ENCODE measurements around the gene GARIN5A. TPM values are rescaled to one million over a fixed set of nuclear protein-coding genes. Genes with fewer than 3 reads are reported as not detected.

The GARIN5A gene
- total RNA-seq, 2 experiments from 2014 or later = 0.34 to 0.69 TPM

DNA sequence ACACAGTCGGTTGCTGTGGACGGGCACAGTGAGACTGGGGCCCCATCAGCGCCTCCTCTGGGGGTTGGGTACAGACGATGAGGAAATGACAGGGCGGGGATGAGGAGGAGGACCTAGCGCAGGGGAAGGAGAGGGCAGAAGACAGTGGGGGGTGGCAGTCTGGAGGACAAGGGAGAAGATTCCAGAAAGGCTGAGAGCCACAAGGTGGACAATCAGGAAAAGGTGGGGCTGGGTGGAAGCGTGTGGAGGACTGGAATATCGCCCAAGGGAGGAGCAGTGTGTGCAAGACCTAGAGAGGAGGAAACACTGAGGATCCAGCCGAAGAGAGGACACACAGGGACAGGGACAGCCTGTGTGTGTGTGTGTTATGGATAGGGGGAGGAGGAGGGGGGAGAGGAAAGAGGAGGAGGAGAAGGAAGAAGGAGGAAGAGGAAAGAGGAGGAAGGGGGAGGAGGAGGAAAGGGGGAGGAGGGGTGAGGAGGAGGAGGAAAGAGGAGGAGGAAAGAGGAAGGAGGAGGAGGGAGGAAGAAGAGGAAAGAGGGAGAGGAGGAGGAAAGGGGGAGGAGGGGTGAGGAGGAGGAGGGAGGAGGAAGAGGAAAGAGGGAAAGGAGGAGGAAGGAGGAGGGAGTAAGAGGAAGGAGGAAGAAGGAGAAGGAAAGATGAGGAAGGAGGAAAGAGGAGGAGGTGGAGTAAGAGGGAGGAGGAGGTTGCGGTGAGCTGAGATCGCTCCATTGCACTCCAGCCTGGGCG is 15.8 kb upstream of the GARIN5A start:
- POLR2A ChIA-PET = no interaction called here
- CTCF ChIA-PET = no interaction called here

DNA sequence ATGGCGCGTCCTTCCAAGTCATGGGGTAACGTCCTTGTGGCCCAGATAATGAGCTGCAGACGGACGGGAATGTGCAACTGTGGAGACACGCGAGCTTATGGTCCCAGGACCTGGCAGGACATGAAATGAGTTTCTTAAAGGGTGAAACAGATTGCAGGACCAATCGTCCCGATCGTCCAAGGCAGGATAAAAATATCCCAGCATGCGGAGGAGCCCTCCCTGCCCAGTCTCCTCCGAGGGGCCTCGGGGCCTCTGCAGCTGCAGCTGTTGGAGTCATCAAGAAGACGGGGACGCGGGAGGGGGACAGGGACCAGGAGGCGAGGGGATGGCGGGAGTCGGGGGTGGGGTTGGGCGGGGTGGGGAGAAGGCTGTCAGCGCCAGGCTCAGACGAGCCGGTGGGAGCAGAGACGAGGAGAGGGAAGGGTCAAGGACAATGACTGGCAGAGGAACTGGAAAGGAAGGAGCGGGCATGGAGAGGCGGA is 14.4 kb upstream of the GARIN5A start:
- CTCF ChIA-PET = no interaction called here
- POLR2A ChIA-PET = no interaction called here

DNA sequence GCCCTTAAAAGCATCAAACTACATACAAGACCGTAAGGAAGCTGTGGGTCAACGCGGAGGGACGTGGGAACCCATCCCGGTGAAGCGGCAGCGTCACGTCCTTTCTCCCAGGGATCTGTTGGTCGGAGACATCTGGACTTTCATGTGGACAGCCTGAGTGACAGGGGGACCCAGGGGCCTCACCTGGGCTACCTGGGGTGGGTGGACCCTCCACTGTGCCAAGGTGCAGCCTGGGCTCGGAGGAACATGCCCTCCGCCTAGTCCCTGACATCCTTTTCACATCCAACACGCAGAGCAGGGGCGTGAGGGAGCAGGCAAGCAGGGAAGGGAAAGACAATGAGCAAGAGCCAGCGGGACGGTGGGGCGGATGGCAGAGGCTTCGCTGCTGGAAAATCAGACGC is 13.8 kb upstream of the GARIN5A start:
- CTCF ChIA-PET = no interaction called here
- POLR2A ChIA-PET = no interaction called here

DNA sequence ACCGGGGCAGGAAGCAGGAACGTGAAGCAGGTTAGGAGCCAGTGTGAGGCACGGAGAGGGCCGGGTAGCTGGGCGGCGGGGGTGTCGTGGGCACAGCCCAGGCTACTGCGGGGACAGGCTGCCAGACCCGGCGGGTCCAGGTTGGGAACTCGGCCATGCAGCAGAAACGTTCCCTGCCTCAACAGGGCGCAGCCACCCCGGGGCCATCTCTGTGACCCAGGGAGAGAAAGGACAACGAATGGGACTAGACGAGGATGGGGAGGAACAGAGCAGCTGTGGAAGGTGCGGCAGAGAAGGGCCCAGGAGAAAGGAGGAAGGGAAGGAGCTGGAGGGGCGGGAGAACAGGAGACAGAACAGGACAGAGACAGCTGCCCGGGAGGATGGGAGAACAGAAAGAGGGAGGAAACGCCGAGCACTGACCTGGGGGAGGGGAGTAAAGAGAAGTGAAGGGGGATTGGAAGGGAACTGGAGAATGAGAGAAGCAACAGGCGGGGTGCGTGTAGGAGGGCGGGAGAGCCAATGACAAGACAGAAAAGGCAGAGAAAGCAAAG is 12.9 kb upstream of the GARIN5A start:
- CTCF ChIA-PET = no interaction called here
- POLR2A ChIA-PET = interaction anchor here (0.6 kb wide), 1 partner anchor 13 kb away, joined by 3 read pairs; the partner anchor contains the start of gene EMC10

- ChIA-PET POLR2A (no interaction called here), CTCF (no interaction called here)
These were observed 11.9 kb upstream of the GARIN5A start for GRCh38 chr19:50488389-50489194.

DNA sequence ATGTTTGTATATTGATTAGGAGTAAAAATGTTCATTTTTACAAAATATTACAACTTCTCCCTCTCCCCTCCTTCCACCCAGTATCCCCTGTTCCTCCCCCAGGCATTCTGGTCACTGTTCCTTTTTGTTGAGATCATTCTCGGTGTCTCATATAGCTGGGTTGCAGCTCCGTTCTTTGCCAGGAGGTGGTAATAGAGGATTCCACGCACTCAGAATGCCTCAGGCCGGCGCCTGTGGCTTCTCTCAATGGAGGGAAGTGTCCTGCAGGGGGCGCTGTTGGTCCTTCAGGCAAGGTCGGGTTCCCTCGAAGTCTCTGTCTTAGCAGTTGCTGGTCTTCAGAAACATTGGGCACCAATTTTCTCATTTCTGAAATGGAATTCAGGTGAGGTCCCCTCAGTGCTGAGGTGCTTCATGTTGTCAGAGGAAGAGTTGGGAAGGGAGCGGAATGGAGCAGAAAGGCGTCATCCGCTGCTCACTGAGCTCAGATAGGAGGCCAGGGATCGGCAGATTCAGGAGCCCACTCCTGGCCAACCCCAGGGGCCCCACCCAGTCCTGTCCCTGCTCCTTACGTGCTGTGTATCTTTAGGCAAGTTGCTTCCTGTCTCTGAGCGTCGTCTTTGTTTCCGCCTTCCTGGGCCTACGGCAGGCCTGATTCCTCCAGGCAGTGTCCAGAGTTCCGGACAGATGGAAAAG is 10.3 kb upstream of the GARIN5A start:
- POLR2A ChIA-PET = no interaction called here
- CTCF ChIA-PET = interaction anchor here (0.6 to 0.9 kb wide), 4 partner anchors 129 to 1929 kb away, joined by 3 to 5 read pairs (median 4); no protein-coding TSS in a partner anchor

GRCh38 chr19:50485284-50485955 is 8.8 kb upstream of the GARIN5A start:
- POLR2A ChIA-PET = no interaction called here

GRCh38 chr19:50482916-50483315 is 6.3 kb upstream of the GARIN5A start:
- ChIA-PET POLR2A (no interaction called here), CTCF (no interaction called here)

More at GRCh38 chr19:50485284-50485955, 8.8 kb upstream of the GARIN5A start:
- CTCF ChIA-PET = no interaction called here

DNA sequence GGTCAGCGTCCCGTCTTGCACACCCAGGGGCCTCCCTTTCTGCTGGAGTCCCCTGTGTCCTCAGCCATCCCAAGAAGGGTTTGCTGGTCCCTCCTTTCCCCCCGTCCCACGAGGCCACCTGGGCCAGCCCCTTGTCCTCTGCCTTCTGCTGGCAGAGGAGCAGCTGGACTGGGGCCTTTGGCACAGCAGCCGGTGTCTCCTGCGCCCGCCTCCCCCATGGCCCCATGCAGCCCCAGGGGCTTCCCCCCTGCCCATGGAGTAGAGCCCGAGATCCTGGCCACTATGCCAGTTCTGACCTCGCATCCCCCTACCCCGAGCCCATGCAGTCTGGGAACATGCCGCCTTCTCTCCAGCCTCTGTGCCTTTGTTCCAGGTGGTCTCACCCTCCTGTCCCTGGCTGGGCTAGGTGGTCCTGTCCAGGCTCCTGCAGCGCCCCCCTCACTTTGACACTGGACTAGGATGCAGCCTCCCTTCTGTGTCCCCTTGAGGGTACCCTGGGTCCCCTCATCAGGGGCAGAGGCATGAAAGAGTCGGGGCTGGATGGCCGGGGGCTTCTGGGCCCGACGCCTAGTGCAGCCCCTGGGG is 5.7 kb upstream of the GARIN5A start:
- CTCF ChIA-PET = no interaction called here
- POLR2A ChIA-PET = no interaction called here

DNA sequence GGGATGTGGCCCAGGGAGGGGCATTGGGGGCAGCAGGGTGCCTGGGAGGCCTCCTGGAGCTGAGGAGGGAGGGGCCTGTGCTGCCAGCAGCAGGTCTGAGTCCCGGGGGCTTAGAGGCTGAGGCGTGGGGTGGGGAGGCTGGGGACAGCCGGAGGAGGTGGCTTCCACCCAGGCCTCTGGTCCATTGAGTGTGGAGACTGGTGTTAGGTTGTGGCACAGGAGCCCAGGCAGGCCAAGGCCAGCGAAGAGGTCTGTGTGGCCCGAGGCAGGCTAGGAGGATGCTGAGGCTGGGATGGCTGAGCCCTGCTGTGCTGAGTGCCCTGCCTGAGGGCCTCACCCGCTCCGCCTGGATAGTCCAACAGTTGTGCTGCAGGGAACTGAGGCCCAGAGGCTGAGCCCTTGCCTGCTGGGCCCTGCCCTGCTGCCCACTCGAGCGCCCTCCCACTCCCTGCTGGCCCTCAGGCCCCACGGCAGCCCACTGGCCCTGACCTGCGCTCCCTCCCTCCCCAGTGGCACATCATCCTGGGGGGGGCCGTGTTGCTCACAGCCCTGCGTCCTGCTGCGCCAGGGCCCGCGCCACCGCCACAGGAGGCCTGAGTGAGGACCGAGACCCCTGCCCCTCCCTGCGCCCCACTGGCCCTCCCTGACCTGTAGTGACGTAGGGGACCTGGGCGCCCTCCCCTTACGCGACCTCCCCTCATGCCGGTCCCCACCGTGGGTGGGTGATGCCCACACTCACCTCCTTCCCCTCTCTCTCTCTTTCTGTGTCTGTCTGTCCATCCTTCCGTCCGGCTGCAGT is 4.9 kb upstream of the GARIN5A start:
- ChIA-PET POLR2A (no interaction called here), CTCF (no interaction called here)

DNA sequence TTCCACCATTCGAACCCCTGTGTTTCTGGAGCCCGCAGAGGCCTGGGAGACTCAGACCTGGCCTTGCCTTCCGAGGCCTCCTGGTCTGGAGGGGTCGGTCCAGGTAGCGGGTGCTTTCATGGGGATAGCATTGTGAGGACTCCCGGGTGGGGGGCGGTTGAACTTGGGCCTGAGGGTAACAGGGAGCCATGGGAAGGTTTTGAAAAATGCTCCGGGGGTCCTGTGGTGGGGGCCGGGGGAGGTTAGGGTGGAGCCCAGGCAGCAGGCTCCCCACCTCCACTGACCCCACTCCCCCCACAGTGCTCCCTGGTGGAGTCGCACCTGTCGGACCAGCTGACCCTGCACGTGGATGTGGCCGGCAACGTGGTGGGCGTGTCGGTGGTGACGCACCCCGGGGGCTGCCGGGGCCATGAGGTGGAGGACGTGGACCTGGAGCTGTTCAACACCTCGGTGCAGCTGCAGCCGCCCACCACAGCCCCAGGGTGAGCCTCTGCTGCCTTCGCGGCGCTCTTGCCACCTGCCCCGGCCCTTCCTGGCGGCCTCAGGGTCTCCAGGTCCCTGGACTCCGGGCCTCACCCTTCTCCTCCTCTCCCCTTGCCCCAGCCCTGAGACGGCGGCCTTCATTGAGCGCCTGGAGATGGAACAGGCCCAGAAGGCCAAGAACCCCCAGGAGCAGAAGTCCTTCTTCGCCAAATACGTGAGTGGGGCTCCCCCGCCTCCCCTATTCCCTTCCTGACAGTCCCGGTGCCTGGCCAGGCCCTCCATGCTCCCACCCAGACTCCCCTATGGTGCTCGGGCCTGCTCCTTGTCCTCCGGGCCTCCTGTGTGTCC is 3.8 kb upstream of the GARIN5A start:
- ChIA-PET POLR2A (no interaction called here), CTCF (no interaction called here)

- ChIA-PET POLR2A (interaction anchor here (0.5 kb wide), 1 partner anchor 30 kb away, joined by 4 read pairs; no protein-coding TSS in a partner anchor), CTCF (no interaction called here)
These were observed 3.2 kb upstream of the GARIN5A start for GRCh38 chr19:50479761-50480251.

GRCh38 chr19:50478901-50479715 is 2.5 kb upstream of the GARIN5A start:
- ChIA-PET POLR2A (interaction anchor here (0.5 kb wide), 1 partner anchor 31 kb away, joined by 4 read pairs; no protein-coding TSS in a partner anchor), CTCF (interaction anchor here (0.8 to 1.3 kb wide), 2 partner anchors 33 to 122 kb away, joined by 3 to 5 read pairs; no protein-coding TSS in a partner anchor)

- POLR2A ChIA-PET = no interaction called here
- CTCF ChIA-PET = interaction anchor here (1.3 kb wide), 1 partner anchor 121 kb away, joined by 5 read pairs; no protein-coding TSS in a partner anchor
These were observed 1.3 kb upstream of the GARIN5A start for GRCh38 chr19:50477751-50478515.

DNA sequence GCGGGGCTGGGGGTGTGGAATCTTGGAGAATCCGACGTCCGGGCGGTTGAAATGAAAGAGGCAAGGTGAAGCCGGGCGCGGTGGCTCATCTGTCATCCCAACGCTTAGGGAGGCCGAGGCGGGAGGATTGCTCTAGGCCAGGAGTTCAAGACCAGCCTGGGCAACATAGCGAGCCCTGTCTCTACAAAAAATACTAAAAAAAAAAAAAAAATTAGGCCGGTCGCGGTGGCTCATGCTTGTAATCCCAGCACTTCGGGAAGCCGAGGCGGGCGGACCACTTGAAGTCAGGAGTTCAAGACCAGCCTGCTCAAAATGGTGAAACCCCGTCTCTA is 225 bp upstream of the GARIN5A start:
- CTCF ChIA-PET = no interaction called here
- POLR2A ChIA-PET = no interaction called here

DNA sequence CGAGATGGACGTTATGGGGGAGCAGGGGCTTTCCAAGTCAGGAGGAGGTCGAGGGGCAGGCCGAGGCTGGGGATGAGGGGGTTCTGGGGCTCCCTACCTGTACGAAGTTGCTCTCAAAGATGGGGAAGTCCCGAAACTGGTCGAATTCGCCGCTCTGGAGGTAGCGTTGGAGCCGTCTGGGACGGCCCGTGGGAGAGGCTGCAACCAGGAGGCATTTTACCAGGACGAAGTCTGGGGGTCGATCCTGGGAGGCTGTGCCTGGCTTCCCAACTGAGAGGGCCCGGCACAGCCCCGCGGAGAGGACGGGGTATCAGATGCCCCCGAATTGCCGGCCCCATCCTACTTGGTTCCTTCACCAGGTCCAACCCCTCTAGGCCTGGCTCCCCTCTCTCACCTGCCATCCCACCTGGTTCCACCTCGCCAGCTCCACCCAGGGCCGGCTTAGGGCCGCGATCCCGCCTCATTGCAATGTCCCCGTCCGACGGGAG is 868 bp downstream of the GARIN5A start:
- ChIA-PET CTCF (no interaction called here), POLR2A (interaction anchor here (0.5 kb wide), 1 partner anchor 14 kb away, joined by 3 read pairs; no protein-coding TSS in a partner anchor)
